ENCODE measurements around the gene ZNF469.

The ZNF469 gene

GRCh38 chr16:88367560-88367959 is 15.2 kb upstream of the ZNF469 start:
- Histone ChIP-seq H3K27ac (ENCODE audit: low read depth, low read length) (no peak overlapping the region), H3K9me3 (ENCODE audit: low read length) (no peaks in the 10 kb centered on the region), H3K9ac (ENCODE audit: low read length) (no peak overlapping the region), H3K4me3 (ENCODE audit: low read depth in 1 of 2, low read length in 2 of 2) (no peak overlapping the region), H3K4me1 (ENCODE audit: insufficient read depth, low read length) (no peaks in the 10 kb centered on the region), H3K27me3 (ENCODE audit: control insufficient read depth in 1 of 2, insufficient read depth in 2 of 2, low read length in 2 of 2) (no peaks in the 10 kb centered on the region), H3K36me3 (ENCODE audit: insufficient read depth, low read length) (no peaks in the 10 kb centered on the region)

DNA sequence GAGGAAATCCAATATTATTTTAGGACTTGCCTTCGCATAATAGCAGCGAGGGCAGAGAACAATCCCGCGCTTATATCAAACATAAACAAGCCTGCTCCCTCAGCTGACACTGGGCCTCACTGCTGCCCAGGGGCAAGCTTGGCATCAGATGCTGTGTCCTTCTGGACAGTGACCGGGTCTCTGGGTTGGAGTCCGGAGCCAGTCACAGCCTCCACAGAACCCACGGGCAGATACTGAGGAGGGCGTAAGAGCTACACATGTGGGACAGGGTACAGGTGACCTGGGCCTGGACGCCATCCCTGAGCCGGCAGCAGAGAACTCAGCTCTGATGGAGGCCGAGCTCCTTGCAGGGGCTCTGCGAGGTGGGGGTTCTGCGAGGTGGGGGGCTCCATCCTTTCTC is 14.7 kb upstream of the ZNF469 start:
- Histone ChIP-seq H3K9ac (ENCODE audit: low read length) (no peak overlapping the region), H3K9me3 (ENCODE audit: low read length) (no peaks in the 10 kb centered on the region), H3K4me1 (ENCODE audit: insufficient read depth, low read length) (no peaks in the 10 kb centered on the region), H3K27me3 (ENCODE audit: control insufficient read depth in 1 of 2, insufficient read depth in 2 of 2, low read length in 2 of 2) (no peaks in the 10 kb centered on the region), H3K36me3 (ENCODE audit: insufficient read depth, low read length) (no peaks in the 10 kb centered on the region), H3K4me3 (ENCODE audit: low read depth in 1 of 2, low read length in 2 of 2) (no peak overlapping the region), H3K27ac (ENCODE audit: low read depth, low read length) (no peak overlapping the region)

DNA sequence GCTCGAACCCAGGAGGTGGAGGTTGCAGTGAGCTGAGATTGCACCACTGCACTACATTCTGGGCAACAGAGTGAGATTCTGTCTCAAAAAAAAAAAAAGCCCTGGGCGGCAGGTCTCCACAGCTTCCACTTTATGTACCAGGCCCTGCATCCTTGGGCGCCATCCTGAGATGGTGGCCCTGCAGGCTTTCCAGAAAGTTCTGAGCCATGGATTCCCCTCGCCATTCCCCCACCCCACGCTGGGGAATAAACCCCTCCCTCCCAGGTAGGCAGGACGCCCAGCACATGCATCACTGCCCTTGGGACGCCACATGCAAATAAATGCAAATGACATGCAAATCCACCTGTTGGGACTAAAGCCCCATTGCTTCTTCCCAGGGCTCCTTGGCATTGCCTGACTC is 13.8 kb upstream of the ZNF469 start:
- Histone ChIP-seq H3K4me1 (ENCODE audit: insufficient read depth, low read length) (no peaks in the 10 kb centered on the region), H3K4me3 (ENCODE audit: low read depth in 1 of 2, low read length in 2 of 2) (no peak overlapping the region), H3K9ac (ENCODE audit: low read length) (no peak overlapping the region), H3K27ac (ENCODE audit: low read depth, low read length) (no peak overlapping the region), H3K9me3 (ENCODE audit: low read length) (no peaks in the 10 kb centered on the region), H3K36me3 (ENCODE audit: insufficient read depth, low read length) (no peaks in the 10 kb centered on the region), H3K27me3 (ENCODE audit: control insufficient read depth in 1 of 2, insufficient read depth in 2 of 2, low read length in 2 of 2) (no peaks in the 10 kb centered on the region)

- Histone ChIP-seq H3K4me1 (ENCODE audit: insufficient read depth, low read length) (no peaks in the 10 kb centered on the region), H3K9me3 (ENCODE audit: low read length) (no peaks in the 10 kb centered on the region), H3K27me3 (ENCODE audit: control insufficient read depth in 1 of 2, insufficient read depth in 2 of 2, low read length in 2 of 2) (peaks cover 0 to 5% of the 10 kb centered on the region in 2 donors), H3K27ac (ENCODE audit: low read depth, low read length) (no peak overlapping the region), H3K36me3 (ENCODE audit: insufficient read depth, low read length) (no peaks in the 10 kb centered on the region), H3K4me3 (ENCODE audit: low read depth in 1 of 2, low read length in 2 of 2) (no peak overlapping the region), H3K9ac (ENCODE audit: low read length) (no peak overlapping the region)
Observed at GRCh38 chr16:88369447-88370008, 13.2 kb upstream of the ZNF469 start.

- H3K9me3 ChIP-seq (ENCODE audit: low read length) = no peaks in the 10 kb centered on the region
Observed at GRCh38 chr16:88370365-88370764, 12.4 kb upstream of the ZNF469 start.

DNA sequence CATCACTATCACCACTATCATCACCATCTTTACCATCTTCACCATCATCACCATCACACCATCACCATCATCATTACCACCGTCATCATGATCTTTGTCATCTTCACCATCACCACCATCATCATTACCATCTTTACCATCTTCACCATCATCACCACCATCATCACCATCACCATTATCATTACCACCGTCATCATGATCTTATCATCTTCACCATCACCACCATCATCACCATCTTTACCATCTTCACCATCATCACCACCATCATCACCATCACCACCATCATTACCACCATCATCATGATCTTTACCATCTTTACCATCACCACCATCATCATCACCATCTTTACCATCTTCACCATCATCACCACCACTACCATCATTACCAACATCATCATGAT is 10.2 kb upstream of the ZNF469 start:
- Histone ChIP-seq H3K9ac (ENCODE audit: low read length) (no peak overlapping the region), H3K9me3 (ENCODE audit: low read length) (no peaks in the 10 kb centered on the region), H3K27ac (ENCODE audit: low read depth, low read length) (no peak overlapping the region), H3K36me3 (ENCODE audit: insufficient read depth, low read length) (no peaks in the 10 kb centered on the region), H3K27me3 (ENCODE audit: control insufficient read depth in 1 of 2, insufficient read depth in 2 of 2, low read length in 2 of 2) (peaks cover 0 to 6% of the 10 kb centered on the region in 2 donors), H3K4me1 (ENCODE audit: insufficient read depth, low read length) (no peaks in the 10 kb centered on the region), H3K4me3 (ENCODE audit: low read depth in 1 of 2, low read length in 2 of 2) (no peak overlapping the region)

More at GRCh38 chr16:88370365-88370764, 12.4 kb upstream of the ZNF469 start:
- Histone ChIP-seq H3K4me1 (ENCODE audit: insufficient read depth, low read length) (no peaks in the 10 kb centered on the region), H3K9ac (ENCODE audit: low read length) (no peak overlapping the region), H3K4me3 (ENCODE audit: low read depth in 1 of 2, low read length in 2 of 2) (no peak overlapping the region), H3K27ac (ENCODE audit: low read depth, low read length) (no peak overlapping the region), H3K27me3 (ENCODE audit: control insufficient read depth in 1 of 2, insufficient read depth in 2 of 2, low read length in 2 of 2) (peaks cover 0 to 6% of the 10 kb centered on the region in 2 donors), H3K36me3 (ENCODE audit: insufficient read depth, low read length) (no peaks in the 10 kb centered on the region)

GRCh38 chr16:88373211-88373610 is 9.5 kb upstream of the ZNF469 start:
- Histone ChIP-seq H3K36me3 (ENCODE audit: insufficient read depth, low read length) (no peaks in the 10 kb centered on the region), H3K9ac (ENCODE audit: low read length) (no peak overlapping the region), H3K9me3 (ENCODE audit: low read length) (no peaks in the 10 kb centered on the region), H3K27ac (ENCODE audit: low read depth, low read length) (no peak overlapping the region), H3K4me1 (ENCODE audit: insufficient read depth, low read length) (no peaks in the 10 kb centered on the region), H3K4me3 (ENCODE audit: low read depth in 1 of 2, low read length in 2 of 2) (no peak overlapping the region), H3K27me3 (ENCODE audit: control insufficient read depth in 1 of 2, insufficient read depth in 2 of 2, low read length in 2 of 2) (peaks cover 0 to 6% of the 10 kb centered on the region in 2 donors)

DNA sequence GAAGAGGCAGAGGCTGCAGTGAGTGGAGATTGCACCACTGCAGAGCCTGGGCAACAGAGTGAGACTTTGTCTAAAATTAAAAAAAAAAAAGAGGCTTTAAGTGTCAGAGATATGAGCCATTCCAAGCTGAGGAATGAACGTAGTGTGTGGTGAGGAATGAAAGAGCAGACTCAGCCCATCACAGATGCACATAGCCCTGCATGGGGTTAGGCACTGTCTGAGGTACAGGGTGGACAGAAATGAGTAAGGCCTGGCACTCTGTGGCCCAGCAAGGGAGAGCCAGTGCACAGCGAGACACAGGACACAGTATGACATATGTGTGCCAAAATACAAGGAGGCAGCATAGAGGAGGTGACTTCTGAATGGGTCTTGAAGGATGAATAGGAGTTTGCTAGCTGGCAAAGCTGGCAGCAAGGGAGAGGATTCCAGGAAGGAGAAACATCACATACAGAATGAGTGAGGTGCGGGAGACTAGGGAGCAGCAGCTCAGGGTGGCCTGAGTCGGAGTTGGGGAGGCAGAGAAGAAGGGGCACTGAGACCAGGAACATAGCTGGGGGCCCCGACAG is 8.7 kb upstream of the ZNF469 start:
- Histone ChIP-seq H3K36me3 (ENCODE audit: insufficient read depth, low read length) (no peaks in the 10 kb centered on the region), H3K9ac (ENCODE audit: low read length) (no peak overlapping the region), H3K27ac (ENCODE audit: low read depth, low read length) (no peak overlapping the region), H3K4me1 (ENCODE audit: insufficient read depth, low read length) (no peaks in the 10 kb centered on the region), H3K4me3 (ENCODE audit: low read depth in 1 of 2, low read length in 2 of 2) (no peak overlapping the region), H3K9me3 (ENCODE audit: low read length) (no peaks in the 10 kb centered on the region), H3K27me3 (ENCODE audit: control insufficient read depth in 1 of 2, insufficient read depth in 2 of 2, low read length in 2 of 2) (peaks cover 0 to 6% of the 10 kb centered on the region in 2 donors)

DNA sequence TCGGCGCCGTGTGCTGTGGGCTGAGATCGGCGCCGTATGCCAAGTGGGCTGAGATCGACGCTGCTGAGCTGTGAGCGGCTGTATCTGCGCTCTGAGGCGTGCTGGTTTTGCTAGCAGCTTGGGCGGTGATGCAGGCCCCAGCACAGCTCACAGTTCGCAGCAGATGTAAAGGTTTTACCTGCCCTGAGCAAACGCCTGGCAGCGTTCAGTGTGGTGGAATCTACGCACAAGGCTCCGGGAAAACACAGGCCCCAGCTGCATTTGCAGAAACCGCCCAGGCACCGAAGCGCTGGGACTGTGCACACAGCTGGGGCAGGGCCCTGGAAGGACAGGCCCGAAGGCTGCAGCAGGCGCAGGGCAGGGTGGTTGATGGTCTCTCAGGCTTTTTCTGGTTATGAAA is 8.0 kb upstream of the ZNF469 start:
- no peak overlapping the region for H3K4me3 ChIP-seq (ENCODE audit: low read depth in 1 of 2, low read length in 2 of 2)
- H3K27ac ChIP-seq (ENCODE audit: low read depth, low read length) = no peak overlapping the region
- H3K4me1 ChIP-seq (ENCODE audit: insufficient read depth, low read length) = no peaks in the 10 kb centered on the region
- H3K36me3 ChIP-seq (ENCODE audit: insufficient read depth, low read length) = no peaks in the 10 kb centered on the region
- H3K9ac ChIP-seq (ENCODE audit: low read length) = no peak overlapping the region
- no peaks in the 10 kb centered on the region for H3K9me3 ChIP-seq (ENCODE audit: low read length)
- peaks cover 0 to 6% of the 10 kb centered on the region in 2 donors for H3K27me3 ChIP-seq (ENCODE audit: control insufficient read depth in 1 of 2, insufficient read depth in 2 of 2, low read length in 2 of 2)

GRCh38 chr16:88375236-88375975 is 7.4 kb upstream of the ZNF469 start:
- Histone ChIP-seq H3K4me3 (ENCODE audit: low read depth in 1 of 2, low read length in 2 of 2) (no peak overlapping the region), H3K9ac (ENCODE audit: low read length) (no peak overlapping the region), H3K27me3 (ENCODE audit: control insufficient read depth in 1 of 2, insufficient read depth in 2 of 2, low read length in 2 of 2) (peaks cover 0 to 6% of the 10 kb centered on the region in 2 donors), H3K9me3 (ENCODE audit: low read length) (no peaks in the 10 kb centered on the region), H3K36me3 (ENCODE audit: insufficient read depth, low read length) (no peaks in the 10 kb centered on the region), H3K27ac (ENCODE audit: low read depth, low read length) (no peak overlapping the region), H3K4me1 (ENCODE audit: insufficient read depth, low read length) (no peaks in the 10 kb centered on the region)

GRCh38 chr16:88375996-88376834 is 6.5 kb upstream of the ZNF469 start:
- H3K36me3 ChIP-seq (ENCODE audit: insufficient read depth, low read length) = no peaks in the 10 kb centered on the region
- H3K9ac ChIP-seq (ENCODE audit: low read length) = no peak overlapping the region
- H3K27me3 ChIP-seq (ENCODE audit: control insufficient read depth in 1 of 2, insufficient read depth in 2 of 2, low read length in 2 of 2) = peaks cover 0 to 6% of the 10 kb centered on the region in 2 donors
- H3K9me3 ChIP-seq (ENCODE audit: low read length) = no peaks in the 10 kb centered on the region
- no peaks in the 10 kb centered on the region for H3K4me1 ChIP-seq (ENCODE audit: insufficient read depth, low read length)
- H3K4me3 ChIP-seq (ENCODE audit: low read depth in 1 of 2, low read length in 2 of 2) = no peak overlapping the region
- H3K27ac ChIP-seq (ENCODE audit: low read depth, low read length) = no peak overlapping the region
